Body of pancreas (tissue), 4 donors: ENCODE data around the gene B4GALNT3.

ENCODE experiments used
- CTCF ChIP-seq, 7 experiments: fragments of 450-650 bp in 4 of 7; fragments of 200-600 bp in 3 of 7; sonication (generic) in 3 of 7; IDR thresholded peaks; one replicate each; pipeline ENCODE4 v1.5.1; 2016 to 2019; ENCODE audit warnings: antibody characterized with exemption in 7 of 7
- POLR2A ChIP-seq, 3 donors: fragments of 450-650 bp; IDR thresholded peaks; one replicate each; pipeline ENCODE4 v1.6.1; 2016; ENCODE audit warnings: antibody characterized with exemption in 3 of 3, mild to moderate bottlenecking in 2 of 3

DNA sequence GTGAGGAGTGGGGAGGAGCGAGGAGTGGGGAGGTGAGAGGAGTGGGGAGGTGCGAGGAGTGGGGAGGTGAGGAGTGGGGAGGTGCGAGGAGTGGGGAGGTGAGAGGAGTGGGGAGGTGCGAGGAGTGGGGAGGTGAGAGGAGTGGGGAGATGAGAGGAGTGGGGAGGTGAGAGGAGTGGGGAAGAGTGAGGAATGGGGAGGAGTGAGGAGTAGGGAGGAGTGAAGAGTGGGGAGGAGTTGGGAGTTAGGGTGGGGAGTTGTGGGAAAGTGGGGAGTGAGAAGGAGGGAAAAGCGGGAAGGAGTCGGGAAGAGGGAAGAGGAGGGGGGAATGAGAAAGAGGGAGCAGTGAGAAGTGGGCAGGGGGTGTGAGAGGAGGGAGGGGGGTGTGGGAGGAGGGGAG lies 86.1 kb downstream of the B4GALNT3 start:
- TF ChIP-seq CTCF (IDR thresholded peaks at IDR 0.05) (no peak), POLR2A (IDR thresholded peaks at IDR 0.05) (no peak)
